GM23248 (cell line): ENCODE results near the gene RNF34. TPM values are rescaled to one million over a fixed set of nuclear protein-coding genes. Genes with fewer than 3 reads are reported as not detected.

ENCODE experiments used
- DNase-seq: peaks from one replicate; pipeline ENCODE4 v3.0.0-alpha.2; 2015
- H2AFZ ChIP-seq: fragments of 200-600 bp; sonication (generic); 2 replicates; pipeline ENCODE4 v1.6.1; 2016; ENCODE audit warnings: antibody characterized with exemption
- H3F3A ChIP-seq: fragments of 200-600 bp; sonication (generic); 2 replicates; pipeline ENCODE4 v1.6.1; 2016; ENCODE audit warnings: mild to moderate bottlenecking, antibody characterized with exemption, mixed run types; ENCODE audit not compliant: insufficient read depth
- H3K27ac ChIP-seq: fragments of 200-600 bp; sonication (generic); 2 replicates; pipeline ENCODE4 v1.5.1; 2016; ENCODE audit warnings: mild to moderate bottlenecking
- H3K27me3 ChIP-seq: fragments of 200-600 bp; sonication (generic); replicated peaks from 2 replicates; pipeline ENCODE4 v1.6.1; 2016; ENCODE audit warnings: mild to moderate bottlenecking; ENCODE audit not compliant: insufficient read depth
- H3K36me3 ChIP-seq: fragments of 200-600 bp; sonication (generic); 2 replicates; pipeline ENCODE4 v1.6.1; 2016; ENCODE audit warnings: low read depth, mild to moderate bottlenecking
- H3K4me1 ChIP-seq: fragments of 200-600 bp; sonication (generic); 2 replicates; pipeline ENCODE4 v1.6.1; 2016; ENCODE audit warnings: mild to moderate bottlenecking; ENCODE audit not compliant: insufficient read depth
- H3K4me2 ChIP-seq: fragments of 200-600 bp; sonication (generic); one replicate; pipeline ENCODE4 v1.6.1; 2016; ENCODE audit warnings: mild to moderate bottlenecking; ENCODE audit not compliant: unreplicated experiment
- H3K4me3 ChIP-seq: fragments of 200-600 bp; sonication (generic); 2 replicates; pipeline ENCODE4 v1.5.1; 2016; ENCODE audit warnings: mild to moderate bottlenecking
- H3K79me2 ChIP-seq: fragments of 200-600 bp; sonication (generic); 2 replicates; pipeline ENCODE4 v1.6.1; 2016; ENCODE audit warnings: mild to moderate bottlenecking; ENCODE audit not compliant: insufficient read depth
- H3K9ac ChIP-seq: fragments of 200-600 bp; sonication (generic); 2 replicates; pipeline ENCODE4 v1.6.1; 2016; ENCODE audit warnings: mild to moderate bottlenecking
- H3K9me2 ChIP-seq: fragments of 200-600 bp; sonication (generic); 2 replicates; pipeline ENCODE4 v1.6.1; 2016; ENCODE audit warnings: mixed run types, mild to moderate bottlenecking, moderate library complexity; ENCODE audit not compliant: insufficient read depth
- H3K9me3 ChIP-seq: fragments of 200-600 bp; sonication (generic); one replicate; pipeline ENCODE4 v1.6.1; 2017; ENCODE audit warnings: low read depth
- H4K20me1 ChIP-seq: fragments of 200-600 bp; sonication (generic); 2 replicates; pipeline ENCODE4 v1.6.0; 2016; ENCODE audit not compliant: insufficient read depth
- EZH2 ChIP-seq: fragments of 200-600 bp; sonication (generic); IDR thresholded peaks from 2 replicates; pipeline ENCODE4 v1.6.1; 2018; ENCODE audit warnings: antibody characterized with exemption, mild to moderate bottlenecking; ENCODE audit not compliant: insufficient read depth, poor library complexity, severe bottlenecking
- EZH2phosphoT487 ChIP-seq: fragments of 200-600 bp; sonication (generic); IDR thresholded peaks from 2 replicates; pipeline ENCODE4 v1.6.1; 2018; ENCODE audit warnings: antibody characterized with exemption, moderate library complexity, mild to moderate bottlenecking, low read depth; ENCODE audit not compliant: insufficient read depth
- WGBS, 2 experiments: methylation state at CpG; one replicate each; pipeline ENCODE4 v1.1.6; 2015 to 2017; ENCODE audit warnings: low lambda C conversion rate in 2 of 2, low coverage in 1 of 2; ENCODE audit errors: missing lambda C conversion rate in 2 of 2; 5-methylcytosine and 5-hydroxymethylcytosine counted together
- in situ Hi-C: fragments of 300-500 bp; cut with MboI; formaldehyde crosslinking; loops from 2 replicates; pipeline ENCODE4 v1.15.0; 2020
- polyA plus RNA-seq: library from polyadenylated mRNA; unstranded; fragments of >200 nt; fragmentation: Nextera tagmentation; extraction: Ambion mirVana; gene quantifications from 2 replicates; pipeline ENCODE4 v1.2.1, GENCODE V29; 2016
- total RNA-seq: library from RNA; depleted of rRNA; stranded (reverse); fragments of >200 nt; shearing (Covaris generic); gene quantifications from 2 replicates; pipeline ENCODE4 v1.2.3, GENCODE V29; 2014

The RNF34 gene
- total and polyA plus RNA-seq, 2 experiments from 2014 or later = 42.8 to 48.2 TPM

- DNase-seq = no peak
- Histone ChIP-seq H3K4me1 (0 out of 2 replicates have a peak, but pooled peaks cover 6% of the 10 kb centered on the region), H3K27me3 (no peaks in the 10 kb centered on the region), H3K9me2 (no peaks in the 10 kb centered on the region), H3K9me3 (no peaks in the 10 kb centered on the region), H3K36me3 (no peaks in the 10 kb centered on the region), H3K4me2 (no peak overlapping the region), H4K20me1 (no peaks in the 10 kb centered on the region), H3K9ac (no peak overlapping the region), H3K27ac (no peak overlapping the region), H2AFZ (no peak overlapping the region), H3K79me2 (peaks cover 2% of the 10 kb centered on the region), H3K4me3 (no peak overlapping the region), H3F3A (peaks cover 11% of the 10 kb centered on the region)
- WGBS, 2 experiments = 64 to 65% methylated on average over 3 of the region's 3 CpGs
- TF ChIP-seq EZH2phosphoT487 (no peak), EZH2 (no peak)
- in situ Hi-C loops = no loop called here
These were observed 43.3 kb upstream of the RNF34 start for GRCh38 chr12:121356657-121357056.

- no peak overlapping the region for H2AFZ ChIP-seq
- H3K79me2 ChIP-seq = no peaks in the 10 kb centered on the region
- no peaks in the 10 kb centered on the region for H3K9me3 ChIP-seq
- H3K4me2 ChIP-seq = no peak overlapping the region
- DNase-seq = no peak
- no peak overlapping the region for H3K27ac ChIP-seq
- WGBS, 2 experiments = 70 to 71% methylated on average over 2 to 4 of the region's 4 CpGs
- in situ Hi-C loops = no loop called here
- H4K20me1 ChIP-seq = no peaks in the 10 kb centered on the region
- no peaks in the 10 kb centered on the region for H3K27me3 ChIP-seq
- peaks cover 8% of the 10 kb centered on the region for H3F3A ChIP-seq
- 0 out of 2 replicates have a peak, but pooled peaks cover 6% of the 10 kb centered on the region for H3K4me1 ChIP-seq
- H3K36me3 ChIP-seq = no peaks in the 10 kb centered on the region
- no peak for TF ChIP-seq EZH2phosphoT487
- no peak for TF ChIP-seq EZH2
- H3K4me3 ChIP-seq = no peak overlapping the region
- H3K9ac ChIP-seq = no peak overlapping the region
- H3K9me2 ChIP-seq = no peaks in the 10 kb centered on the region
These were observed 42.6 kb upstream of the RNF34 start for GRCh38 chr12:121357331-121357730.

DNA sequence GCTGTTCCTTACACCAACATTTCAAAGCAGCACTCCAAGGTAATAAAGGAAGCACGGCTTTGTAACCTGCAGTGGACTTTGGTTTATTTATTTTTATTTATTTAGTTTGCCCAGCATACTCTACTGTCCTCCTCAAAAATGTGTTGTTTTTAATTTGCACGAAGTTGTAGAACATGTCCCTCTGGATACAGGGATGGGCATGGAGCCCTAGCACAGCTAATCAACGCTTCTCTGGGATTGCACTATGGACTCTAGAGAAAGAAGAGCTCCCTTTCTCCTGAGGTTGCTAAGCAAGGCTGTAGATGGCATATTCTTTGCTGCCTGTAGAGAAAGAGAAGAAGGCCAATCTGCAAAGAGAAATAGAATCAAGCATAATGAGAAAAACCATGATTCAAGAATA, 41.8 kb upstream of the RNF34 start:
- H3K36me3 ChIP-seq = no peaks in the 10 kb centered on the region
- H3K4me2 ChIP-seq = no peak overlapping the region
- H3K27ac ChIP-seq = no peak overlapping the region
- H3K4me1 ChIP-seq = 0 out of 2 replicates have a peak, but pooled peaks cover 5% of the 10 kb centered on the region
- no peaks in the 10 kb centered on the region for H3K79me2 ChIP-seq
- 29 to 30% methylated on average over 3 of the region's 3 CpGs for WGBS, 2 experiments
- no peak overlapping the region for H3K9ac ChIP-seq
- H3K27me3 ChIP-seq = no peaks in the 10 kb centered on the region
- in situ Hi-C loops = no loop called here
- no peak overlapping the region for H2AFZ ChIP-seq
- no peak overlapping the region for H3K4me3 ChIP-seq
- no peak for TF ChIP-seq EZH2
- TF ChIP-seq EZH2phosphoT487 = no peak
- no peaks in the 10 kb centered on the region for H3K9me3 ChIP-seq
- H4K20me1 ChIP-seq = no peaks in the 10 kb centered on the region
- H3K9me2 ChIP-seq = no peaks in the 10 kb centered on the region
- H3F3A ChIP-seq = peaks cover 4% of the 10 kb centered on the region
- no peak for DNase-seq

- no peak for TF ChIP-seq EZH2
- no peak for TF ChIP-seq EZH2phosphoT487
- H3K4me2 ChIP-seq = no peak overlapping the region
- no peaks in the 10 kb centered on the region for H4K20me1 ChIP-seq
- WGBS, 2 experiments = 77 to 82% methylated on average over 4 to 5 of the region's 5 CpGs
- no peaks in the 10 kb centered on the region for H3K9me3 ChIP-seq
- H3F3A ChIP-seq = peaks cover 18% of the 10 kb centered on the region
- in situ Hi-C loops = no loop called here
- H3K27ac ChIP-seq = peak overlapping the region; percentile 47
- no peaks in the 10 kb centered on the region for H3K27me3 ChIP-seq
- no peaks in the 10 kb centered on the region for H3K79me2 ChIP-seq
- peak; percentile 52 for DNase-seq
- H3K36me3 ChIP-seq = no peaks in the 10 kb centered on the region
- H3K4me3 ChIP-seq = 0 out of 2 replicates have a peak overlapping the region, but pooled peaks have one; percentile 12
- H3K9me2 ChIP-seq = no peaks in the 10 kb centered on the region
- peaks cover 13% of the 10 kb centered on the region for H3K4me1 ChIP-seq
- no peak overlapping the region for H3K9ac ChIP-seq
- H2AFZ ChIP-seq = peak overlapping the region; percentile 53
These were observed 35.2 kb upstream of the RNF34 start for GRCh38 chr12:121364683-121365121.

GRCh38 chr12:121365416-121366062, 34.4 kb upstream of the RNF34 start:
- Histone ChIP-seq H3K4me3 (no peak overlapping the region), H3K27me3 (no peaks in the 10 kb centered on the region), H3K27ac (peak overlapping the region; percentile 47), H3K9ac (no peak overlapping the region), H3F3A (peaks cover 18% of the 10 kb centered on the region), H3K79me2 (no peaks in the 10 kb centered on the region), H3K4me2 (peak overlapping the region; percentile 19), H3K9me3 (no peaks in the 10 kb centered on the region), H3K4me1 (peaks cover 13% of the 10 kb centered on the region), H3K36me3 (no peaks in the 10 kb centered on the region), H3K9me2 (no peaks in the 10 kb centered on the region), H4K20me1 (no peaks in the 10 kb centered on the region), H2AFZ (peak overlapping the region; percentile 53; the same call in 1 of the 2 replicates)
- TF ChIP-seq EZH2 = no peak
- no peak for TF ChIP-seq EZH2phosphoT487
- WGBS, 2 experiments = 63 to 67% methylated on average over 5 of the region's 5 CpGs
- DNase-seq = peak; percentile 63
- in situ Hi-C loops = no loop called here
